H9 (cell line): ENCODE results near the gene AIG1. TPM values are rescaled to one million over a fixed set of nuclear protein-coding genes. Genes with fewer than 3 reads are reported as not detected.

ENCODE experiments used
- DNase-seq: peaks from one replicate; pipeline ENCODE4 v3.0.0-alpha.2; 2017
- H2AFZ ChIP-seq: one replicate; pipeline ENCODE4 v1.6.1; 2013; ENCODE audit warnings: mild to moderate bottlenecking, low read length, control low read depth, moderate library complexity
- H2AK5ac ChIP-seq: 2 replicates; pipeline ENCODE4 v1.6.1; 2013; ENCODE audit warnings: low read length, control low read depth, mixed read lengths; ENCODE audit not compliant: insufficient read length
- H2BK120ac ChIP-seq: one replicate; pipeline ENCODE4 v1.6.1; 2013; ENCODE audit warnings: low read depth, mild to moderate bottlenecking, low read length, control low read depth, inconsistent platforms; ENCODE audit not compliant: poor library complexity, severe bottlenecking
- H2BK12ac ChIP-seq: 2 replicates; pipeline ENCODE4 v1.6.1; 2013; ENCODE audit warnings: low read length, control low read depth, mixed read lengths, low read depth; ENCODE audit not compliant: insufficient read length
- H2BK15ac ChIP-seq: 2 replicates; pipeline ENCODE4 v1.6.1; 2013; ENCODE audit warnings: low read depth, low read length, control low read depth
- H2BK20ac ChIP-seq: one replicate; pipeline ENCODE4 v1.6.1; 2013; ENCODE audit warnings: low read depth, mild to moderate bottlenecking, low read length, control low read depth, inconsistent platforms; ENCODE audit not compliant: poor library complexity, severe bottlenecking
- H2BK5ac ChIP-seq: 2 replicates; pipeline ENCODE4 v1.6.1; 2013; ENCODE audit warnings: low read length, control low read depth, mixed read lengths; ENCODE audit not compliant: insufficient read length
- H3K14ac ChIP-seq: 2 replicates; pipeline ENCODE4 v1.6.1; 2013; ENCODE audit warnings: low read length, control low read depth; ENCODE audit not compliant: insufficient read depth
- H3K18ac ChIP-seq: 2 replicates; pipeline ENCODE4 v1.6.1; 2013; ENCODE audit warnings: low read depth, mild to moderate bottlenecking, mixed read lengths, low read length, control low read depth; ENCODE audit not compliant: insufficient read length
- H3K23ac ChIP-seq: 2 replicates; pipeline ENCODE4 v1.6.1; 2013; ENCODE audit warnings: low read length, control low read depth, mixed read lengths, low read depth; ENCODE audit not compliant: insufficient read length
- H3K23me2 ChIP-seq: 2 replicates; pipeline ENCODE4 v1.6.1; 2013; ENCODE audit warnings: low read depth, mild to moderate bottlenecking, mixed read lengths, low read length, control low read depth; ENCODE audit not compliant: insufficient read length, poor library complexity, severe bottlenecking
- H3K27ac ChIP-seq: 2 replicates; pipeline ENCODE4 v1.5.1; 2013; ENCODE audit warnings: low read length, control low read depth, mixed read lengths, low read depth; ENCODE audit not compliant: insufficient read length
- H3K27me3 ChIP-seq: 2 replicates; pipeline ENCODE4 v1.6.1; 2013; ENCODE audit warnings: low read length, control low read depth, inconsistent platforms; ENCODE audit not compliant: insufficient read depth
- H3K4ac ChIP-seq: 2 replicates; pipeline ENCODE4 v1.6.1; 2013; ENCODE audit warnings: low read depth, mild to moderate bottlenecking, control low read depth, inconsistent platforms, low read length, moderate library complexity
- H3K4me1 ChIP-seq: 2 replicates; pipeline ENCODE4 v1.6.1; 2013; ENCODE audit warnings: low read length, control low read depth, inconsistent platforms; ENCODE audit not compliant: insufficient read depth
- H3K4me2 ChIP-seq: 2 replicates; pipeline ENCODE4 v1.6.1; 2013; ENCODE audit warnings: low read length, control low read depth, mixed read lengths; ENCODE audit not compliant: insufficient read length, insufficient read depth
- H3K56ac ChIP-seq: 2 replicates; pipeline ENCODE4 v1.6.1; 2013; ENCODE audit warnings: low read depth, mild to moderate bottlenecking, mixed read lengths, low read length, control low read depth; ENCODE audit not compliant: insufficient read length
- H3K79me1 ChIP-seq: 2 replicates; pipeline ENCODE4 v1.6.1; 2013; ENCODE audit warnings: low read depth, mild to moderate bottlenecking, moderate library complexity, low read length, control low read depth, inconsistent platforms; ENCODE audit not compliant: insufficient read depth, poor library complexity, severe bottlenecking
- H3K79me2 ChIP-seq: 2 replicates; pipeline ENCODE4 v1.6.1; 2013; ENCODE audit warnings: low read length, control low read depth, inconsistent platforms; ENCODE audit not compliant: insufficient read depth
- H3K9ac ChIP-seq: 2 replicates; pipeline ENCODE4 v1.6.1; 2013; ENCODE audit warnings: low read length, control low read depth, mixed read lengths; ENCODE audit not compliant: insufficient read length; ENCODE audit errors: extremely low read depth
- H3K9me3 ChIP-seq: one replicate; pipeline ENCODE4 v1.6.1; 2013; ENCODE audit warnings: low read depth, low read length, inconsistent platforms; ENCODE audit not compliant: control insufficient read depth
- H3T11ph ChIP-seq: one replicate; pipeline ENCODE4 v1.6.1; 2013; ENCODE audit warnings: mild to moderate bottlenecking, low read length, control low read depth, inconsistent platforms
- H4K20me1 ChIP-seq: one replicate; pipeline ENCODE4 v1.6.1; 2013; ENCODE audit not compliant: control insufficient read depth, insufficient read length, insufficient read depth
- H4K5ac ChIP-seq: 2 replicates; pipeline ENCODE4 v1.6.1; 2013; ENCODE audit warnings: low read depth, mild to moderate bottlenecking, mixed read lengths, low read length, control low read depth; ENCODE audit not compliant: insufficient read length
- H4K8ac ChIP-seq: replicated peaks from 2 replicates; pipeline ENCODE4 v1.6.1; 2013; ENCODE audit warnings: low read length, control low read depth, mixed read lengths, low read depth; ENCODE audit not compliant: insufficient read length
- H4K91ac ChIP-seq: 2 replicates; pipeline ENCODE4 v1.6.1; 2013; ENCODE audit warnings: low read depth, mild to moderate bottlenecking, moderate library complexity, mixed read lengths, low read length, control low read depth; ENCODE audit not compliant: insufficient read length
- H3K27ac Mint-ChIP-seq, 3 experiments: 2 replicates in 2 of 3; 3 replicates in 1 of 3; pipeline ENCODE4 v1.8.0; 2020 to 2021; ENCODE audit warnings: mixed read lengths in 3 of 3, mild to moderate bottlenecking in 1 of 3, moderate library complexity in 1 of 3
- H3K27me3 Mint-ChIP-seq: 2 replicates; pipeline ENCODE4 v1.8.0; 2021; ENCODE audit warnings: low read depth, mild to moderate bottlenecking, moderate library complexity, mixed read lengths
- H3K36me3 Mint-ChIP-seq, 3 experiments: 2 replicates in 2 of 3; 3 replicates in 1 of 3; pipeline ENCODE4 v1.8.0; 2020 to 2021; ENCODE audit warnings: low read depth in 3 of 3, mixed read lengths in 3 of 3; ENCODE audit not compliant: insufficient read depth in 1 of 3
- H3K4me1 Mint-ChIP-seq, 2 experiments: 2 replicates each; pipeline ENCODE4 v1.8.0; 2020; ENCODE audit warnings: mixed read lengths in 2 of 2
- H3K4me3 Mint-ChIP-seq, 2 experiments: 2 replicates in 1 of 2; 3 replicates in 1 of 2; pipeline ENCODE4 v1.8.0; 2020 to 2021; ENCODE audit warnings: mild to moderate bottlenecking in 2 of 2, mixed read lengths in 2 of 2, moderate library complexity in 1 of 2
- H3K9me3 Mint-ChIP-seq, 2 experiments: 2 replicates in 1 of 2; 3 replicates in 1 of 2; pipeline ENCODE4 v1.8.0; 2020; ENCODE audit warnings: mild to moderate bottlenecking in 2 of 2, mixed read lengths in 2 of 2, moderate library complexity in 1 of 2
- CTCF ChIP-seq: fragments of 200-600 bp; sonication (generic); conservative IDR thresholded peaks from 3 replicates; pipeline ENCODE4 v1.8.0; 2021; ENCODE audit warnings: antibody characterized with exemption, mild to moderate bottlenecking
- WGBS: extraction: QIAGEN DNeasy Blood & Tissue Kit; methylation state at CpG from one replicate; pipeline ENCODE4 v1.1.7; 2013; ENCODE audit warnings: missing lambda C conversion rate, low lambda C conversion rate, mixed read lengths; ENCODE audit not compliant: insufficient read length; ENCODE audit errors: extremely low coverage; 5-methylcytosine and 5-hydroxymethylcytosine counted together
- total RNA-seq: library from RNA; stranded (reverse); gene quantifications from 2 replicates; pipeline ENCODE4 v1.2.1, GENCODE V29; 2021

AIG1 gene
- total RNA-seq, 1 experiment from 2014 or later = 44.6 TPM

DNA sequence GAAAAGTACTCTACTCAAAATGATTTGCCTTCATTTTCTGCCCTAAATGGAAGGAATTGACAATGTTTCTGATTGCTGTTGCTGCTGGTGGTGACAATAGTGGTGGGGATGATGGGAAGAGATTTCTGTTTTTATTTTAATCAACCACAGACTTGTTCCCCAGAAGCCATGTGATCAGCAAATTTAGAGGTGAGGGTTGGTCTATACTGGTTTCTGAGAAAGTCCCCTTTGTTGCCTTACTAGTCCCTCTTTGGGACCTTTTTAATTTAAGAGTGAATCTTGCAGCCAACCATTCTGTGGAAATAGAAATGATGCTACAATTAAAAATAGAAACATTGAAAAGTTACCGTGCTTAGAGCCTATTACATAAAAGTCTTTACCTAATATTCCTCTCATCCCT, 43.2 kb downstream of the AIG1 start:
- no peak overlapping the region for H3K27ac Mint-ChIP-seq
- Histone ChIP-seq H3K18ac (no peak overlapping the region), H2BK120ac (no peak overlapping the region), H3K27ac (no peak overlapping the region), H2BK20ac (no peak overlapping the region), H4K91ac (no peak overlapping the region), H4K5ac (no peak overlapping the region), H2AK5ac (no peak overlapping the region), H2BK15ac (no peak overlapping the region), H4K20me1 (no peaks in the 10 kb centered on the region), H3K23ac (no peak overlapping the region), H3K9ac (no peak overlapping the region), H2BK5ac (no peak overlapping the region), H2BK12ac (no peak overlapping the region), H2AFZ (no peak overlapping the region), H3K14ac (no peak overlapping the region), H3K27me3 (no peaks in the 10 kb centered on the region), H3K4me2 (no peak overlapping the region), H4K8ac (no peak overlapping the region), H3K4me1 (no peaks in the 10 kb centered on the region), H3K9me3 (no peaks in the 10 kb centered on the region), H3K79me2 (no peaks in the 10 kb centered on the region), H3T11ph (no peak overlapping the region), H3K23me2 (no peaks in the 10 kb centered on the region), H3K56ac (no peak overlapping the region), H3K4ac (no peak overlapping the region), H3K79me1 (no peaks in the 10 kb centered on the region)
- no peaks in the 10 kb centered on the region for H3K9me3 Mint-ChIP-seq
- peaks cover 0 to 9% (median 0%) of the 10 kb centered on the region in 3 experiments; a peak in 2 of 7 replicates for H3K36me3 Mint-ChIP-seq
- WGBS = no CpG with 5 or more reads among the region's 1 CpG
- H3K4me3 Mint-ChIP-seq = no peak overlapping the region
- TF ChIP-seq CTCF = no peak
- H3K27me3 Mint-ChIP-seq = no peaks in the 10 kb centered on the region
- DNase-seq = no peak
- H3K4me1 Mint-ChIP-seq = peaks cover 3 to 4% of the 10 kb centered on the region in 2 experiments; a peak in 1 of 4 replicates
